SK-N-SH (cell line): ENCODE measurements around the gene GRM7. TPM values are rescaled to one million over a fixed set of nuclear protein-coding genes. Genes with fewer than 3 reads are reported as not detected.

Experiments used
- CTCF ChIA-PET: fragments of 300-600, 350-600 bp; formaldehyde crosslinking; extraction: SDS; loops from one replicate; lab custom pipeline; 2021; lab: Yijun Ruan, JAX
- POLR2A ChIA-PET: fragments of 350-600 bp; sonication (Branson Sonifier 250); formaldehyde crosslinking; extraction: SDS; loops from one replicate; lab custom pipeline; 2020; ENCODE audit warnings: antibody characterized with exemption, inconsistent platforms; lab: Yijun Ruan, JAX
- DNase-seq: peaks from one replicate; pipeline ENCODE4 v3.0.0; 2012
- H2AFZ ChIP-seq: fragments of 200-600 bp; sonication (generic); 2 replicates; pipeline ENCODE4 v1.8.1; 2016; ENCODE audit warnings: antibody characterized with exemption, mild to moderate bottlenecking, low read depth
- H3F3A ChIP-seq: fragments of 200-600 bp; sonication (generic); replicated peaks from 2 replicates; pipeline ENCODE3; 2016; ENCODE audit warnings: antibody characterized with exemption, mild to moderate bottlenecking; ENCODE audit not compliant: insufficient read depth
- H3K27ac ChIP-seq, 2 experiments: fragments of 200-500 bp in 1 of 2; fragments of 200-600 bp in 1 of 2; sonication (Bioruptor generic) in 1 of 2; sonication (generic), shearing (Covaris generic) in 1 of 2; 2 replicates each; pipeline versions ENCODE4 v1.5.1 to v1.6.1; 2014 to 2016; ENCODE audit warnings: low read depth in 2 of 2, inconsistent platforms in 1 of 2, low read length in 1 of 2, mild to moderate bottlenecking in 1 of 2, mixed read lengths in 1 of 2
- H3K27me3 ChIP-seq: fragments of 200-600 bp; sonication (generic), shearing (Covaris generic); 2 replicates; pipeline ENCODE4 v1.6.1; 2016; ENCODE audit warnings: mixed run types; ENCODE audit not compliant: insufficient read depth
- H3K36me3 ChIP-seq, 2 experiments: fragments of 200-500 bp in 1 of 2; fragments of 200-600 bp in 1 of 2; sonication (Bioruptor generic) in 1 of 2; sonication (generic) in 1 of 2; replicated peaks in 1 of 2; 2 replicates each; pipeline versions ENCODE3 to v1.5.1; 2014 to 2016; ENCODE audit warnings: low read length in 1 of 2, mild to moderate bottlenecking in 1 of 2; ENCODE audit not compliant: insufficient read depth in 2 of 2, control insufficient read depth in 1 of 2
- H3K4me1 ChIP-seq, 2 experiments: fragments of 200-500 bp in 1 of 2; fragments of 200-600 bp in 1 of 2; sonication (Bioruptor generic) in 1 of 2; sonication (generic), shearing (Covaris generic) in 1 of 2; 2 replicates each; pipeline versions ENCODE4 v1.5.1 to v1.6.1; 2014 to 2016; ENCODE audit warnings: low read depth in 1 of 2, low read length in 1 of 2, mixed run types in 1 of 2; ENCODE audit not compliant: insufficient read depth in 2 of 2, control insufficient read depth in 1 of 2
- H3K4me2 ChIP-seq: fragments of 200-600 bp; sonication (generic), shearing (Covaris generic); 2 replicates; pipeline ENCODE4 v1.6.1; 2017; ENCODE audit warnings: mixed run types
- H3K4me3 ChIP-seq, 2 experiments: fragments of 200-500 bp in 1 of 2; fragments of 200-600 bp in 1 of 2; sonication (Bioruptor generic) in 1 of 2; sonication (generic), shearing (Covaris generic) in 1 of 2; 2 replicates each; pipeline versions ENCODE4 v1.5.1 to v1.8.1; 2014 to 2016; ENCODE audit warnings: low read depth in 2 of 2, inconsistent platforms in 1 of 2, low read length in 1 of 2, mild to moderate bottlenecking in 1 of 2, mixed read lengths in 1 of 2, moderate library complexity in 1 of 2
- H3K79me2 ChIP-seq: fragments of 200-600 bp; sonication (generic); 2 replicates; pipeline ENCODE4 v1.8.1; 2017; ENCODE audit warnings: mild to moderate bottlenecking; ENCODE audit not compliant: insufficient read depth
- H3K9ac ChIP-seq: fragments of 200-600 bp; sonication (generic); 2 replicates; pipeline ENCODE4 v1.6.1; 2017; ENCODE audit warnings: mixed run types
- H3K9me2 ChIP-seq: fragments of 200-600 bp; sonication (generic); 2 replicates; pipeline ENCODE4 v1.6.1; 2017; ENCODE audit warnings: mixed run types
- H3K9me3 ChIP-seq: fragments of 200-600 bp; sonication (generic); 2 replicates; pipeline ENCODE4 v1.6.1; 2017; ENCODE audit warnings: mixed run types, mild to moderate bottlenecking, moderate library complexity
- H4K20me1 ChIP-seq: fragments of 200-600 bp; sonication (generic); 2 replicates; pipeline ENCODE4 v1.6.1; 2017; ENCODE audit warnings: mild to moderate bottlenecking, mixed run types; ENCODE audit not compliant: insufficient read depth
- CHD2 ChIP-seq: fragments of 150-350 bp; IDR thresholded peaks from 2 replicates; pipeline ENCODE4 v1.6.1; 2018; ENCODE audit warnings: low read length; ENCODE audit not compliant: partially characterized antibody
- ELF1 ChIP-seq: IDR thresholded peaks from 2 replicates; pipeline ENCODE4 v1.4.0; 2012
- EP300 ChIP-seq, 2 experiments: IDR thresholded peaks; 2 replicates each; pipeline versions ENCODE4 v1.4.0 to v1.6.1; 2012; ENCODE audit warnings: borderline replicate concordance in 1 of 2, low read depth in 1 of 2, low read length in 1 of 2
- FOXJ3 ChIP-seq: sonication (generic); formaldehyde crosslinking; IDR thresholded peaks from 2 replicates; pipeline ENCODE4 v1.5.1; 2020; ENCODE audit warnings: mild to moderate bottlenecking, missing genetic modification reagents
- GATA2 ChIP-seq: sonication (generic); formaldehyde crosslinking; IDR thresholded peaks from 2 replicates; pipeline ENCODE4 v1.5.0; 2020; ENCODE audit warnings: mild to moderate bottlenecking, missing genetic modification reagents
- IRF3 ChIP-seq: fragments of 150-350 bp; IDR thresholded peaks from 2 replicates; pipeline ENCODE4 v1.6.1; 2016; ENCODE audit warnings: mild to moderate bottlenecking, low read depth, low read length
- JUND ChIP-seq: IDR thresholded peaks from 2 replicates; pipeline ENCODE4 v1.4.0; 2012
- MEF2A ChIP-seq: IDR thresholded peaks from 2 replicates; pipeline ENCODE4 v1.4.0; 2012; ENCODE audit warnings: low read depth, borderline replicate concordance
- NFIC ChIP-seq: IDR thresholded peaks from 2 replicates; pipeline ENCODE4 v1.4.0; 2012; ENCODE audit warnings: borderline replicate concordance
- POLR2AphosphoS5 ChIP-seq: IDR thresholded peaks from 2 replicates; pipeline ENCODE4 v1.6.1; 2012; ENCODE audit warnings: low read depth, low read length
- RCOR1 ChIP-seq: fragments of 150-350 bp; IDR thresholded peaks from 2 replicates; pipeline ENCODE4 v1.6.1; 2017; ENCODE audit warnings: antibody characterized with exemption, low read length
- RFX5 ChIP-seq: IDR thresholded peaks from 2 replicates; pipeline ENCODE4 v1.6.1; 2012; ENCODE audit warnings: mild to moderate bottlenecking, improper control_type of control experiment, low read length
- RXRA ChIP-seq: IDR thresholded peaks from 2 replicates; pipeline ENCODE4 v1.4.0; 2012; ENCODE audit warnings: low read depth, mild to moderate bottlenecking, borderline replicate concordance
- SMC3 ChIP-seq: IDR thresholded peaks from 2 replicates; pipeline ENCODE4 v1.6.1; 2012; ENCODE audit warnings: low read depth, low read length, improper control_type of control experiment
- TAF1 ChIP-seq: IDR thresholded peaks from 2 replicates; pipeline ENCODE4 v1.6.1; 2012; ENCODE audit warnings: low read depth, mild to moderate bottlenecking, low read length, moderate library complexity, borderline replicate concordance
- TEAD4 ChIP-seq: IDR thresholded peaks from 2 replicates; pipeline ENCODE4 v1.4.0; 2012; ENCODE audit warnings: mild to moderate bottlenecking, borderline replicate concordance; ENCODE audit not compliant: insufficient read depth
- YY1 ChIP-seq: IDR thresholded peaks from 2 replicates; pipeline ENCODE4 v1.4.0; 2012; ENCODE audit warnings: low read depth, mild to moderate bottlenecking
- WGBS: methylation state at CpG from one replicate; pipeline ENCODE4 v1.1.6; 2017; ENCODE audit warnings: low lambda C conversion rate; 5-methylcytosine and 5-hydroxymethylcytosine counted together
- polyA plus RNA-seq, 3 experiments: library from polyadenylated mRNA; depleted of rRNA; stranded (reverse); fragments of >200 nt; gene quantifications; 2 replicates each; pipeline ENCODE4 v1.2.3, GENCODE V29; 2012

The GRM7 gene
- polyA plus RNA-seq, 1 of the 3 experiments (the other 2 are of a cell fraction), result 0.03 TPM

- no peak for TF ChIP-seq MEF2A
- no peak for TF ChIP-seq TEAD4
- no peak for TF ChIP-seq NFIC
Measured at GRCh38 chr3:7428206-7428718, 567.3 kb downstream of the GRM7 start (continued).

GRCh38 chr3:7432610-7433009, 571.7 kb downstream of the GRM7 start:
- no peaks in the 10 kb centered on the region for H3F3A ChIP-seq
- H3K36me3 ChIP-seq, result no peaks in the 10 kb centered on the region
- TF ChIP-seq TAF1 (no peak), YY1 (no peak), IRF3 (no peak), TEAD4 (no peak), RFX5 (no peak), CHD2 (no peak), RXRA (no peak), RCOR1 (no peak), EP300 (IDR thresholded peaks at IDR 0.05; ENCODE audit: borderline replicate concordance in 1 of 2, low read depth in 1 of 2, low read length in 1 of 2) (no peak), FOXJ3 (CRISPR knock-in tag) (no peak), MEF2A (no peak), JUND (no peak), POLR2AphosphoS5 (no peak)
- H3K9ac ChIP-seq, result no peak overlapping the region
- no peak overlapping the region for H3K4me3 ChIP-seq
- H3K9me3 ChIP-seq, result peaks cover 8% of the 10 kb centered on the region; the same call in 1 of the 2 replicates
- no peaks in the 10 kb centered on the region for H4K20me1 ChIP-seq
- DNase-seq, result no peak
- H3K27ac ChIP-seq, result no peak overlapping the region
- H3K9me2 ChIP-seq, result no peaks in the 10 kb centered on the region
- 48% methylated on average over 2 of the region's 2 CpGs for WGBS
- H3K4me2 ChIP-seq, result no peak overlapping the region
- CTCF ChIA-PET, result interaction anchor here (0.8 kb wide), 1 partner anchor 8 kb away, joined by 3 read pairs; no protein-coding TSS in a partner anchor
- H3K79me2 ChIP-seq, result no peaks in the 10 kb centered on the region
- POLR2A ChIA-PET, result no interaction called here
- H3K27me3 ChIP-seq, result no peaks in the 10 kb centered on the region
- H3K4me1 ChIP-seq, result no peaks in the 10 kb centered on the region
- H2AFZ ChIP-seq, result no peak overlapping the region

GRCh38 chr3:7433073-7433472, 572.2 kb downstream of the GRM7 start:
- Histone ChIP-seq H3K9ac (no peak overlapping the region), H3K9me2 (no peaks in the 10 kb centered on the region), H3F3A (no peaks in the 10 kb centered on the region), H3K4me3 (no peak overlapping the region), H3K9me3 (peaks cover 8% of the 10 kb centered on the region; the same call in 1 of the 2 replicates), H3K4me1 (no peaks in the 10 kb centered on the region), H3K79me2 (no peaks in the 10 kb centered on the region), H3K27ac (no peak overlapping the region), H3K27me3 (no peaks in the 10 kb centered on the region), H3K36me3 (no peaks in the 10 kb centered on the region), H4K20me1 (no peaks in the 10 kb centered on the region), H2AFZ (no peak overlapping the region), H3K4me2 (no peak overlapping the region)
- ChIA-PET CTCF (no interaction called here), POLR2A (no interaction called here)
- DNase-seq, result no peak
- 46% methylated on average over 2 of the region's 2 CpGs for WGBS
- TF ChIP-seq SMC3 (no peak), ELF1 (no peak), GATA2 (CRISPR knock-in tag) (no peak)
